GM21447 (cell line): Measurements from ENCODE around the gene STUM.
A peak's percentile ranks its signal among the peaks of the same experiment; 100 is the strongest.
"Not testable (repeated sequence)": the region's sequence is repeated elsewhere in the genome, so short reads cannot be mapped to it uniquely, and the experiment has no call there.

Source experiments
- ATAC-seq: cut with Tn5 transposase; IDR thresholded peaks from one replicate; pipeline ENCODE4 v1.9.1; 2021; ENCODE audit not compliant: unreplicated experiment

STUM gene

DNA sequence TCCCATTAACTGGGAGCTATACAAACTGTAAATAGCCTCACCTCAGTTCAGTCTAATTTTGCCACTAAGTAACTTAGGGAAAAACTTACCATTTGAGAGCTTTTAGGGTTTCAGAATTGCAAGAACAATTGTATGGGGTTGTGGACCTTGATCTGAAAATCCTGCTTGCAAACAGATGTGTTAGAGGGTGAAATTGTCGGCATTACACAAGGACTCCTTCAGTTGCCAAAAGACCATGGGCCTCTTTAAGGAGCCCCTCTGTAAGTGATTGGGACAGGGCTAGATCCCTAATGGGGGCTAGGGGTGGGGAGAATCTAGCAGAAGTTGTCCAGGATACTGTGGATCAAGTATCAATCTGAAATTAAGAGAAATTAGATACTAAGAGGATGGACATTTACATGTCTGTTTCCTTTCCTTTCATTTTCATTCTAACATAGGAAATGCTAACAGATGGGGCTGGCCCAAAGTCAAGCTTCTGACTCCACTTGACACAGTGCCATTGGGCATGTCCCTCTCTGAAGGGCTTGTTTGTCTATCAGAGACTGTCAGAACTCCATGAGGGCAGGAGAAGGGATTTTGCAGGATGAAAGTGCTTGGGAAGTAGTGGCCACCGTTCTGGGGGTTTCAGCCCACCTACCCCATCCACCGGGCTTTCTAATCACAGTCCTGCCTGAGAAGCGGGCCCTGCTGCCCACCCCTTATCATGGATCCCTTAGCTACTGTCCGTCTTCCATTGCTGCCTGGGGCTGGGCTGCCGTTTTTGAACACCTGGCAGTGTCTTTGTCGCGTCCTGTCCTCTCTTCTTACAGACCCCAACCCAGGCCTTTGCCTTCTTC lies 54.7 kb downstream of the STUM start:
- ATAC-seq, result no peak

DNA sequence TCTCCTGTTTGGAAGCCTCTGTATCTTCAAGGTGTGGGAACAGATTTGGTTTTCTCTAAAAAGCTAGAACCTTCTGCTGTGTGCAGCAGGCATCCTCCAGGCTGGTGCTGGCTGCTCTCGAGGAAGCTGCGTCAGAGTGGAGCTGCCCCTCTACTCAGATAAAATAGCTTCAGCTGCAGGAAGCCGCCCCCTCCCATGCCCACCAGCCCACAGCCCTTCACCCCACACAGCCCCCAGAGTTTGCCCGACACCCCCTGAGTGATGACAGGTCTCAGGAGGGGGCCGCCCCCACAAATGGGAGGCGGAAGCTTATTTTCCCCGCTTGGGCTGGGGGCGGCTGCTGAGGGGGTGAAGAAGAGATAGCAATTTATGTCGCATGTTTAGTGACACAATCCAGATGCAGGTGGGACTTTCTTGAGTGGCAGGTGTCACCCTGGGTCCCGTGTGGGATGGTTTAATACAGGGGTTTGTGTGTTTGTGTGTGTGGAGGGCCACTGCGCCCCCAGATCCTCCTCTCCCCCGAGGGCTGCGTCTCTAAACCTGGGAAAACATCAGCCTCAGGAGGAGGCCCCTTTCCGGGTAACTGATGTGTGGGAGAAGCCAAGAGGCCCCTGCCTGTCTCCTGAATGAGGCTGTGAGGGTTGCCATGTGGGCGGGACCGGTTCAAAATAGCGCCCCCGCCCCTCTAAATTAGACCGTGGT lies 55.4 kb downstream of the STUM start:
- no peak for ATAC-seq

GRCh38 chr1:226604560-226605317 lies 56.2 kb downstream of the STUM start:
- ATAC-seq, result no peak

DNA sequence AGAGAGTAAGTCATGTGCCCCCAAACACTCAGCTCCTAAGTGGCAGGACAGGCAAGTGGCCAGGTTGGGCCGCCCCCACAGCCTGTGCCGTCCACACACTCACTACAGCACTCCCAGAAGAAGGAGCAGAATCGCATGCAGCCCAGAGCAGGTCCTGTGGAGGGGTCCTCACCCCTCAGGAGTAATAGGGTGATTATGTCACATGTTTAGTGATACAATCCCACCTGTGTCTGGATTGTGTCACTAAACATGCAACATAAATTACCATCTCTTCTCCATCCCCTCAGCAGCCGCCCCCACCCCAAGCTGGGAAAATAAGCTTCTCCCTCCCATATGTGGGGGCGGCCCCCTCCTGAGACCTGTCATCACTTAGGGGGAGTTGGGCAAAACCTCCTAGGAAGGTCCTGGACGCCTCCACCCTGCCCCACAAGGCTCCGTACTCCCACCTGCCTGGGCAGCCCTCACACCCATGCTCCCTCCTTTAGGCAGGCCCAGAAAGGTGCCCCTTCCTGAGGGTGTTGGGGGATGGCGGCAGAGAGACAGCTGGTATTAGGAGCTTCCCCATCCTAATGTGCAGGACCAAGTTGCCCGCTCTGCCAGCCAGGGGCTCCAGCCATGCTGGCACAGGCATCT lies 56.9 kb downstream of the STUM start:
- no peak for ATAC-seq

- no peak for ATAC-seq
Measured at GRCh38 chr1:226606311-226607267, 58.0 kb downstream of the STUM start.

- no peak for ATAC-seq
Measured at GRCh38 chr1:226607268-226607660, 58.7 kb downstream of the STUM start.

GRCh38 chr1:226607821-226608220 lies 59.3 kb downstream of the STUM start:
- ATAC-seq, result no peak

- peak; percentile 67 for ATAC-seq
Measured at GRCh38 chr1:226608699-226609505, 60.3 kb downstream of the STUM start.

GRCh38 chr1:226609836-226610455 lies 61.4 kb downstream of the STUM start:
- ATAC-seq, result no peak

DNA sequence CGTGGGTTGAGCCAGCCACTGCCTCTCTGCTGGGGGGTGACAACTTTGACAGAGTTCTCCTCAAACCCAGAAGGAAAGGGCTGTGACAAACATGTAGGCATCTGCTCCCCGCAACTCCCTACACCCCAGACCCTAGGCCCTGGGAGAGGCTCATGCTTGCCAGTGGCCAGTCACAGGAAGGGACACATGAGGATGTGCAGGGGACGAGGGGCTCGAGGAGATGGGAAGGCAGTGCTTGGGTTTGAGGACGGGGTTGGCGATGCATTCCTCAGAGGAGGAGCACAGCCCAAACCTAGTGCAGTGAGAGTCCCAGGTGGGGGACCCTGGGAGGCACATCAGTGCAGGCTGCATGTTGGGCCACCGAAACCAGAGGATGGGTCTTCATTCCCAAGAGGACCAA lies 62.1 kb downstream of the STUM start:
- ATAC-seq, result no peak

DNA sequence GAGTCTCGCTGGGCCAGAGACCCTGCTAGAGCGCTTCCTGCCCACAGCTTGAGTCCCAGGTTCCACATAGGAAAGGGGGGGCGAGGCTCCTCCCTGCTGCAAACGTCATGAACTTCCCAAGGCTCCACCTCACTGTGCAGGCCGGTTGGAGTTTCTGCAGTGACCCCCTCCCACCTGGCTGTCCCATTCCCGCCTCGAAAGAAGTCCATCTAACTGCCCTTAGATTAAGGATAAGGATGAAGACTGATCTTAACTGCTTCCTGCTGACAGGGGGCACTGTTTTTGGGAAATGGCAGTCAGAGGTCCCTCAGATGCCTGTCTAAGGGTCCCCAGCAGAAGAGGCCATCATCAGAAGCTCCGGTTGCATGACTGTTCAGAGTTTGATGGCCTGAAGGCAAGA lies 62.7 kb downstream of the STUM start:
- no peak for ATAC-seq

- not testable (repeated sequence) for ATAC-seq
Measured at GRCh38 chr1:226611980-226612379, 63.4 kb downstream of the STUM start.

- ATAC-seq, result no peak
Measured at GRCh38 chr1:226615876-226616275, 67.3 kb downstream of the STUM start.

DNA sequence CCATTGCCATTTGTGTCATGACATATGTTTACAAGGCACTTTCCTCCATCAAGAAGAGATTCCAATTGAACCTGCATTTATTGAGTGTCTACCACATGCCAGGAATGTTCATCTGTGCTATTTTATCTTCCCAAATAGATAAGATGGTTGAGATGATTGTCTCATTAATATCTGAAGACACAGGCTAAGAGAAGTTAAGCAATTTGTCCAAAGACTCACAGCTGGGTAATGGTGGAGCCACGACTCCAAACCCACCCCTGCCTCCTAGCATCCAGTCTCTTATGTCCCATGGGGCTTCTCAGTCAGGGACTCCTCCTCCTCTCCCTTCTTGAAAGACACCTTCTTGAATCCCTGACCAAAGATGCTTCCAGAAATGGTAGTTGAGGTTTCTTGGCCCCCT lies 68.1 kb downstream of the STUM start:
- ATAC-seq, result no peak

- ATAC-seq, result no peak
Measured at GRCh38 chr1:226617109-226617508, 68.5 kb downstream of the STUM start.

DNA sequence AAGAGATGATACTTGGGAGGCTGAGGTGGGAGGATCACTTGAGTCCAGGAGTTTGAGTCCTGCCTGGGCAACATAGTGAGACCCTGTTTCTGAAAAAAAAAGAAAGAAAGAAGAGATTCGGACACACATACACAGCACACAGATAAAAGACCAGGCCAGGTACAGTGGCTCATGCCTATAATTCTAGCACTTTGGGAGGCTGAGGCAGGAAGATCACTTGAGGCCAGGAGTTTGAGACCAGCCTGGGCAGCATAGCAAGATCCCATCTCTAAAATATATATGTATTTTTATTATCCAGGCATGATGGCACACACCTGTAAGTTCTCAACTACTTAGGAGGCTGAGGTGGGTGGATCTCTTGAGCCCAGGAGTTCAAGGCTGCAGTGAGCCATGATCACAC lies 69.2 kb downstream of the STUM start:
- not testable (repeated sequence) for ATAC-seq

DNA sequence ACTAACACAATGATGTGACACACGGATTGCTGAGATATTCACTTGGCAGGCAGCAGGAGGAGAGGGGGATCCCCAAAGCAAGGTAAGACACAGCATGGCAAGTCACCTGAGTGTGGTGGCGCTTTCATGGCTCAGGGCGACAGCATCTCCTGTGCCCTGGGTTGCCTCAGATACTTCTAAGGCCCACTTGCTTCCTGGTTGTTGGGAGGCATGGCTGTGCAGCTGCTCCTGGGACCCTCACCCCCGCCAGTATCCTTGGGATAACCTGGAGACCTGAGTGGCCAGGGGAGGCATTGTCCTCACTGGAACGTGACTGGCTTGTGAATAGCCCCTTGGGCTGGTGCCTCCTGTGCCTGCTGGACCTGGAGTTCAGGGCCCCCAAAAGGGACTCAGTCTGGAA lies 69.8 kb downstream of the STUM start:
- no peak for ATAC-seq

GRCh38 chr1:226619031-226619430 lies 70.5 kb downstream of the STUM start:
- ATAC-seq, result no peak

GRCh38 chr1:226622012-226622411 lies 73.4 kb downstream of the STUM start:
- ATAC-seq, result no peak
